Lower lobe of right lung (tissue), 2 donors: ENCODE results near the gene EPS15. TPM values are rescaled to one million over a fixed set of nuclear protein-coding genes. Genes with fewer than 3 reads are reported as not detected.

Source experiments
- ATAC-seq, 2 donors: fragments of 200-7000 bp; cut with Tn5 transposase; one replicate each; pipeline ENCODE4 v1.9.1; 2020 to 2022; ENCODE audit warnings: mild to moderate bottlenecking in 2 of 2, moderate library complexity in 2 of 2
- DNase-seq: peaks from one replicate; pipeline ENCODE4 v3.0.0-alpha.2; 2020
- H3K27ac ChIP-seq: fragments of 200-600 bp; one replicate; pipeline ENCODE4 v1.8.0; 2022
- H3K27me3 ChIP-seq: fragments of 200-600 bp; one replicate; pipeline ENCODE4 v1.8.0; 2022; ENCODE audit warnings: low read depth
- H3K36me3 ChIP-seq: fragments of 200-600 bp; one replicate; pipeline ENCODE4 v1.8.0; 2022; ENCODE audit warnings: mild to moderate bottlenecking
- H3K4me1 ChIP-seq: fragments of 200-600 bp; one replicate; pipeline ENCODE4 v1.8.0; 2022
- H3K4me3 ChIP-seq: fragments of 200-600 bp; one replicate; pipeline ENCODE4 v1.8.0; 2022; ENCODE audit warnings: mild to moderate bottlenecking
- H3K9me3 ChIP-seq: fragments of 200-600 bp; one replicate; pipeline ENCODE4 v1.8.0; 2022
- CTCF ChIP-seq: fragments of 200-600 bp; IDR thresholded peaks from one replicate; pipeline ENCODE4 v1.8.0; 2022; ENCODE audit warnings: antibody characterized with exemption, mild to moderate bottlenecking
- intact Hi-C: fragments of 100-400 bp; cut with DNase I; formaldehyde crosslinking; loops from one replicate; pipeline ENCODE4 v1.11.0; 2022
- total RNA-seq: library from RNA; stranded (reverse); fragmentation: NEBNext Ultra II Directional; extraction: Animal tissue kit (Norgen Biotek cat#: 25700); gene quantifications from one replicate; pipeline ENCODE4 v1.2.1, GENCODE V29; 2021
- donor health status: DM: no; HTN: yes; CAD: no; lungs with severe emphysema.

EPS15 gene
- total RNA-seq, 1 donor from 2014 or later, result 90.2 TPM

DNA sequence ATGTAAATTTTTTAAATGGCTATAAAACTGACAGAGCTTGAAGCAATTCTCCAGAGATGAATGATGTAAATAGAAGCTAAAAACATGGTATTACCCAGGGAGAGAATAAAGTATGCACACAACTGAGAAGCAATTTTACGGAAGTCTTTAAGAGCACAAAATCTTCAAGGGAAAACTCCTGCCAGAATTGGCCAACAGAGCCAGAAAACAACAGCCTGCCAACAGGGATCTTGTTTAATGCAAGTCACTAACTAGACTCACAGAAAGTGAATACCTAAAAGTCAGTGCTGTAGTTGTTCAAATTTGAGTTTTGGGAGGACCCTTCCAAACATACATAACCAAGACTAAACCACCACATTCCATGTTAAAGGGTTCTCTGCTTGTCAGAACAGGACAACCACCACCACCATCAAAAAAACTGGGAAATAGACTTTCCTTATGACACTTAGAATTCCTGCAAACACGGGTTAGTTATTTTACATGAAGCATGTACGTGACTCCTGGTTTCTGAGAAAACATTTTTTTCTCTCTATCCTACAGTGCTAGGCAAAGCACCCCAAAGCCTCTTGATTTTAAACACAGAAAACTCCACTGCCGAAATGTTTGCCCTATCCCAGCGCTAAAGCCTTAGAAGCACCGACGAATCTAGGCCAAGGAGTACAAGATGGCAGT, 1.6 kb downstream of the EPS15 start:
- Histone ChIP-seq H3K27me3 (no peaks in the 10 kb centered on the region), H3K9me3 (no peaks in the 10 kb centered on the region), H3K4me1 (peaks cover 65% of the 10 kb centered on the region), H3K4me3 (peak overlapping the region; percentile 75), H3K27ac (peak overlapping the region; percentile 91), H3K36me3 (no peaks in the 10 kb centered on the region)
- ATAC-seq, result no peak
- no peak for TF ChIP-seq CTCF
- no peak for DNase-seq
- intact Hi-C loops, result no loop called here

GRCh38 chr1:51516649-51517158, 2.4 kb downstream of the EPS15 start:
- intact Hi-C loops, result no loop called here
- Histone ChIP-seq H3K4me1 (peaks cover 73% of the 10 kb centered on the region), H3K27ac (peak overlapping the region; percentile 91), H3K27me3 (no peaks in the 10 kb centered on the region), H3K4me3 (peak overlapping the region; percentile 75), H3K36me3 (no peaks in the 10 kb centered on the region), H3K9me3 (no peaks in the 10 kb centered on the region)
- no peak for TF ChIP-seq CTCF
- ATAC-seq (no peak), DNase-seq (no peak)

GRCh38 chr1:51515982-51516648, 3.0 kb downstream of the EPS15 start:
- no peak for ATAC-seq
- H3K9me3 ChIP-seq, result no peaks in the 10 kb centered on the region
- DNase-seq, result no peak
- H3K27ac ChIP-seq, result peak overlapping the region; percentile 91
- H3K36me3 ChIP-seq, result no peaks in the 10 kb centered on the region
- TF ChIP-seq CTCF, result no peak
- peaks cover 79% of the 10 kb centered on the region for H3K4me1 ChIP-seq
- no peaks in the 10 kb centered on the region for H3K27me3 ChIP-seq
- peak overlapping the region; percentile 75 for H3K4me3 ChIP-seq
- intact Hi-C loops, result no loop called here

GRCh38 chr1:51515312-51515960, 3.6 kb downstream of the EPS15 start:
- H3K4me1 ChIP-seq, result peaks cover 79% of the 10 kb centered on the region
- intact Hi-C loops, result no loop called here
- H3K4me3 ChIP-seq, result peak overlapping the region; percentile 27
- DNase-seq, result no peak
- H3K9me3 ChIP-seq, result no peaks in the 10 kb centered on the region
- TF ChIP-seq CTCF, result no peak
- ATAC-seq, result no peak
- no peaks in the 10 kb centered on the region for H3K36me3 ChIP-seq
- H3K27me3 ChIP-seq, result no peaks in the 10 kb centered on the region
- peak overlapping the region; percentile 47 for H3K27ac ChIP-seq

- intact Hi-C loops, result no loop called here
- no peaks in the 10 kb centered on the region for H3K27me3 ChIP-seq
- H3K36me3 ChIP-seq, result no peaks in the 10 kb centered on the region
- peaks cover 74% of the 10 kb centered on the region for H3K4me1 ChIP-seq
- no peaks in the 10 kb centered on the region for H3K9me3 ChIP-seq
- ATAC-seq (no peak), DNase-seq (no peak)
- H3K4me3 ChIP-seq, result peak overlapping the region; percentile 27
- no peak for TF ChIP-seq CTCF
- peak overlapping the region; percentile 47 for H3K27ac ChIP-seq
These were observed 4.3 kb downstream of the EPS15 start for GRCh38 chr1:51514733-51515132.
